Loucy (cell line): ENCODE measurements around the gene KBTBD4.
"Not testable (repeated sequence)": the region's sequence is repeated elsewhere in the genome, so short reads cannot be mapped to it uniquely, and the experiment has no call there.

Experiments used
- H2AFZ ChIP-seq: fragments of 200-600 bp; sonication (generic); 2 replicates; pipeline ENCODE4 v1.6.0; 2016; ENCODE audit warnings: antibody characterized with exemption, mild to moderate bottlenecking, low read length, moderate library complexity
- H3F3A ChIP-seq: fragments of 200-600 bp; 2 replicates; pipeline ENCODE4 v1.6.0; 2016; ENCODE audit warnings: antibody characterized with exemption, low read depth, mild to moderate bottlenecking
- H3K27me3 ChIP-seq: fragments of 200-600 bp; sonication (generic); 2 replicates; pipeline ENCODE4 v1.6.1; 2014; ENCODE audit warnings: low read length, mild to moderate bottlenecking; ENCODE audit not compliant: insufficient read depth, poor library complexity, severe bottlenecking
- H3K36me3 ChIP-seq: fragments of 200-600 bp; sonication (generic); 2 replicates; pipeline ENCODE4 v1.6.1; 2016; ENCODE audit warnings: low read length; ENCODE audit not compliant: insufficient read depth
- H3K4me1 ChIP-seq: fragments of 200-600 bp; sonication (generic); 2 replicates; pipeline ENCODE4 v1.5.1; 2014; ENCODE audit warnings: low read length, mild to moderate bottlenecking; ENCODE audit not compliant: insufficient read depth, poor library complexity, severe bottlenecking
- H3K4me2 ChIP-seq: fragments of 200-600 bp; sonication (generic); 2 replicates; pipeline ENCODE4 v1.6.0; 2014; ENCODE audit warnings: antibody characterized with exemption, low read length, low read depth, mild to moderate bottlenecking; ENCODE audit not compliant: poor library complexity, severe bottlenecking
- H3K4me3 ChIP-seq: fragments of 200-600 bp; sonication (generic); 2 replicates; pipeline ENCODE4 v1.5.1; 2014; ENCODE audit warnings: low read length, mild to moderate bottlenecking, mixed read lengths; ENCODE audit not compliant: poor library complexity, severe bottlenecking
- H3K79me2 ChIP-seq: fragments of 200-600 bp; sonication (generic); 2 replicates; pipeline ENCODE4 v1.6.1; 2014; ENCODE audit warnings: low read length; ENCODE audit not compliant: insufficient read depth
- H3K9ac ChIP-seq: fragments of 200-600 bp; sonication (generic); 2 replicates; pipeline ENCODE4 v1.6.0; 2014; ENCODE audit warnings: mild to moderate bottlenecking, low read depth, low read length, moderate library complexity; ENCODE audit not compliant: poor library complexity, severe bottlenecking
- H3K9me2 ChIP-seq: fragments of 200-600 bp; sonication (generic); replicated peaks from 2 replicates; pipeline ENCODE4 v1.6.1; 2016; ENCODE audit warnings: low read depth, low read length, mixed read lengths
- H3K9me3 ChIP-seq: fragments of 200-600 bp; sonication (generic); 2 replicates; pipeline ENCODE4 v1.6.1; 2014; ENCODE audit warnings: mild to moderate bottlenecking, antibody characterized with exemption, low read length, low read depth; ENCODE audit not compliant: insufficient read depth
- H4K20me1 ChIP-seq: fragments of 200-600 bp; sonication (generic); 2 replicates; pipeline ENCODE4 v1.6.0; 2014; ENCODE audit warnings: antibody characterized with exemption, low read length, mild to moderate bottlenecking; ENCODE audit not compliant: insufficient read depth, poor library complexity, severe bottlenecking
- EZH2phosphoT487 ChIP-seq: fragments of 200-600 bp; IDR thresholded peaks from 2 replicates; pipeline ENCODE4 v1.6.1; 2018; ENCODE audit warnings: antibody characterized with exemption, mild to moderate bottlenecking, moderate library complexity, borderline replicate concordance
- TF ChIP-seq, protein P1 (sequence below): fragments of 200-600 bp; sonication (generic); conservative IDR thresholded peaks from 2 replicates; pipeline ENCODE4 v1.5.1; 2014; ENCODE audit warnings: mild to moderate bottlenecking, antibody characterized with exemption, low read length

KBTBD4 gene

DNA sequence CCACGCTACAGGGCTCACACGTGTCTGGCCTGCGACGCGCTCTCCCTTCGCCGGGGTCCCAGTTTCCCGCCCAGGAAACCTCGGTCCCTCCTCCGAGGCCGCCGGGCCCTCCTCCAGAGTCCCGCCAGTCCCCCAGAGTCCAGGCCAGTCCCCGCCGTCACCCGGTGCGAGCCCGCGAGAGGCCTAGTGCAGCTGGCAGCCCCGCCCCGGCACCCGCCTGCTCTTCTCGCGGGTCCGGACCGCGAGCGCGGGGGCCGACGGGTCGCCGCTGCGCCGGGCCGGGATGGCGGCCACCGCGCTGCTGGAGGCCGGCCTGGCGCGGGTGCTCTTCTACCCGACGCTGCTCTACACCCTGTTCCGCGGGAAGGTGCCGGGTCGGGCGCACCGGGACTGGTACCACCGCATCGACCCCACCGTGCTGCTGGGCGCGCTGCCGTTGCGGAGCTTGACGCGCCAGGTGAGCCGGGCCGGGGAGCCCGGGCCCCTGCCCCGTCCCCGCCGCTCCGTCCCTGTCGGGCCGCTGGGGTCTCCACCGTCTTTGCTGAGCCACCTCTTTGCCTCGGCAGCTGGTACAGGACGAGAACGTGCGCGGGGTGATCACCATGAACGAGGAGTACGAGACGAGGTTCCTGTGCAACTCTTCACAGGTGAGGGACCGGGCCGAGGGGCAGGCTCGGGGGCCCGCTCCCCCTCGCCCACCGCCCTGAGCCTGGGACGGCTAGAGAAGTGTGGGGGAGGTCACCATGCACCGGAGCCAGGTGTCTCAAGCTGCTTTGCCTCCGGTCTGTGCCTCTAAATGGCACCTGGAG, 13.2 kb downstream of the KBTBD4 start, which contains the start of gene PTPMT1:
PTPMT1 (plus strand) TSS at position 260 of the 809 bp plus-strand sequence; CDS start at position 284, 24 bp downstream.
- Histone ChIP-seq H3K9me3 (no peaks in the 10 kb centered on the region), H3K79me2 (peaks cover 62% of the 10 kb centered on the region), H3K9ac (peak within 1 kb of the TSS; percentile 99), H3K4me2 (peak within 1 kb of the TSS; percentile 90), H3K27me3 (no peaks in the 10 kb centered on the region), H3K9me2 (no peaks in the 10 kb centered on the region), H3K36me3 (peaks cover 2% of the 10 kb centered on the region; the same call in 1 of the 2 replicates), H4K20me1 (peaks cover 4% of the 10 kb centered on the region), H2AFZ (peak within 1 kb of the TSS; percentile 84), H3F3A (no peaks in the 10 kb centered on the region), H3K4me3 (peak within 1 kb of the TSS; percentile 100), H3K4me1 (peaks cover 23% of the 10 kb centered on the region)
- no peak for TF ChIP-seq EZH2phosphoT487
- TF ChIP-seq, protein P1, sequence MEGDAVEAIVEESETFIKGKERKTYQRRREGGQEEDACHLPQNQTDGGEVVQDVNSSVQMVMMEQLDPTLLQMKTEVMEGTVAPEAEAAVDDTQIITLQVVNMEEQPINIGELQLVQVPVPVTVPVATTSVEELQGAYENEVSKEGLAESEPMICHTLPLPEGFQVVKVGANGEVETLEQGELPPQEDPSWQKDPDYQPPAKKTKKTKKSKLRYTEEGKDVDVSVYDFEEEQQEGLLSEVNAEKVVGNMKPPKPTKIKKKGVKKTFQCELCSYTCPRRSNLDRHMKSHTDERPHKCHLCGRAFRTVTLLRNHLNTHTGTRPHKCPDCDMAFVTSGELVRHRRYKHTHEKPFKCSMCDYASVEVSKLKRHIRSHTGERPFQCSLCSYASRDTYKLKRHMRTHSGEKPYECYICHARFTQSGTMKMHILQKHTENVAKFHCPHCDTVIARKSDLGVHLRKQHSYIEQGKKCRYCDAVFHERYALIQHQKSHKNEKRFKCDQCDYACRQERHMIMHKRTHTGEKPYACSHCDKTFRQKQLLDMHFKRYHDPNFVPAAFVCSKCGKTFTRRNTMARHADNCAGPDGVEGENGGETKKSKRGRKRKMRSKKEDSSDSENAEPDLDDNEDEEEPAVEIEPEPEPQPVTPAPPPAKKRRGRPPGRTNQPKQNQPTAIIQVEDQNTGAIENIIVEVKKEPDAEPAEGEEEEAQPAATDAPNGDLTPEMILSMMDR = no peak

DNA sequence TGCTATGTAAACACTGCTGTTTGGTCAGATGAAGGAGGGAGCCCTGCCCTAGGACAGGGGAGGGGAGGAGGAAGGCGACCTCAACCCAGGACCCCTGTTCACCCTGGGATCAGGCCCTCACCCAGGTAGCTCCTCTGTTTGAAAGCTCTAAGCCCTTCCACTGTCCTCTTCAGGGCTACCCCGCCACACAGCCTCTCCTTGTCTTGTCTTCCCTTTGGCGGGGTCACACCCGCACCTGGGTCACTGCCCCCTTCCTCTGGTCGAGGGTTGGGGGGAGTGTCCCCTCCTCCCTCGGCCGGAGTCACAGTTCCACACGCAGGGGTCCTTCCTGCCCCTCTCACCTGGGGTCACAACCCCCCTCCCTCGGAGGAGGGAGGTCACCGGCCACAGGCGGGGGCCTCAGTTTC, 13.8 kb downstream of the KBTBD4 start:
- Histone ChIP-seq H3K4me3 (peak overlapping the region; percentile 100), H3K9me3 (no peaks in the 10 kb centered on the region), H3K36me3 (no peaks in the 10 kb centered on the region; the same call in 1 of the 2 replicates), H3K79me2 (peaks cover 56% of the 10 kb centered on the region), H3K4me2 (peak overlapping the region; percentile 90), H4K20me1 (peaks cover 4% of the 10 kb centered on the region), H3K27me3 (no peaks in the 10 kb centered on the region), H3K9me2 (no peaks in the 10 kb centered on the region), H2AFZ (peak overlapping the region; percentile 84), H3F3A (no peaks in the 10 kb centered on the region), H3K4me1 (peaks cover 18% of the 10 kb centered on the region), H3K9ac (peak overlapping the region; percentile 99)
- TF ChIP-seq EZH2phosphoT487 = no peak
- TF ChIP-seq, protein P1 = no peak

DNA sequence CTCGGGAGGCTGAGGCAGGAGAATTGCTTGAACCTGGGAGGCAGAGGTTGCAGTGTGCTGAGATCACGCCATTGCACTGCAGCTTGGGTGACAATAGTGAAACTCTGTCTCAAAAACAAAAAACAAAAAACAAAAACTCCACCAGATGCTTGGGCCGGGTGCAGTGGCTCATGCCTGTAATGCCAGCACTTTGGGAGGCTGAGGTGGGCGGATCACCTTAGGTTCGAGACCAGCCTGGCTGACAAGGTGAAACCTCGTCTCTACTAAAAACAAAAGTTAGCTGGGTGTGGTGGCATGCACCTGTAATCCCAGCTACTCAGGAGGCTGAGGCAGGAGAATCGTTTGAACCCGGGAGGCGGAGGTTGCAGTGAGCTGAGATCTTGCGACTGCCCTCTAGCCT, 14.4 kb downstream of the KBTBD4 start:
- H3K9me2 ChIP-seq, H3K36me3 ChIP-seq, H3K9me3 ChIP-seq, H3F3A ChIP-seq, H4K20me1 ChIP-seq, H2AFZ ChIP-seq, H3K27me3 ChIP-seq: not testable (repeated sequence)
- Histone ChIP-seq H3K4me3 (peak overlapping the region; percentile 100), H3K9ac (peak overlapping the region; percentile 99), H3K4me1 (peaks cover 15% of the 10 kb centered on the region), H3K79me2 (peaks cover 50% of the 10 kb centered on the region), H3K4me2 (peak overlapping the region; percentile 90)

DNA sequence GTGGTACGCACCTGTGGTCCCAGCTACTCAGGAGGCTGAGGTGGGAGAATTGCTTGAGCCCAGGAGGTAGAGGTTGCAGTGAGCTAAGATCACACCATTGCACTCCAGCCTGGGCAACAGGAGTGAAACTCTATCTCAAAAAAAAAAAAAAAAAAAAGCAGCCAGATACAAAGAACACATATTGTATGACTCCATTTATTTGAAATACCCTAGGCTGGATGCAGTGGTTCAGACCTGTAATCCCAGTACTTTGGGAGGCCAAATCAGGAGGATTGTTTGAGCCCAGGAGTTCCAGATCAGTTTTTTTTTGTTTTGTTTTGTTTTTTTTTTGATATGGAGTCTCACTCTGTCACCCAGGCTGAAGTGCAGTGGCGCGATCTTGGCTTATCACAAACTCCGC, 16.4 kb downstream of the KBTBD4 start:
- H3K4me2 ChIP-seq, H2AFZ ChIP-seq, H3K9me2 ChIP-seq, H3K9me3 ChIP-seq, H3K9ac ChIP-seq, H3F3A ChIP-seq, H3K4me3 ChIP-seq, H3K27me3 ChIP-seq, H4K20me1 ChIP-seq, H3K36me3 ChIP-seq: not testable (repeated sequence)
- Histone ChIP-seq H3K79me2 (peaks cover 31% of the 10 kb centered on the region), H3K4me1 (peaks cover 14% of the 10 kb centered on the region)
